Measurements from ENCODE around the gene DOCK8. TPM values are rescaled to one million over a fixed set of nuclear protein-coding genes. Genes with fewer than 3 reads are reported as not detected.

Gene DOCK8
- total RNA-seq, 1 experiment from 2014 or later: 1.4 TPM

DNA sequence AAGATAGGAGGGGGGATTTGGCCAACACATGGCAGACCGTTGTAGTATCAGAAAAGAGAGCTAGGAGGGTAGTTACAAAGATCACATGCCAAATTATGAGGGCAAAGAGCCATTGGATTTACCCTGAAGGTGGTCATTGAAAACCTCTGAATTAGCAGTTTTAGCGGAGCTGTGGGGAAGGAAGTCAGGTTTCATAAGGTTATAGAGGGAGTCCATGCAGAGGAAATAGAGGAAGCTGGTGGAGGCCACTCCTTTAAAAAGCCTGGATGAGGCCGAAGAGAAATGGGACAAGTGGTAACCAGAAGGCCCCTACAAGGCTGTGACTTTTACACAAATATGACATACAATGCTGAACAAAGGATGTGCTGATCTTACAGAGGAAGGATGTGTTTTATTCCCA is 13.2 kb downstream of the DOCK8 start:
- no peak for DNase-seq
- no peak overlapping the region for H3K4me3 Mint-ChIP-seq
- no peaks in the 10 kb centered on the region for H3K79me2 ChIP-seq (ENCODE audit: insufficient read depth, low read length)
- H3K9me3 Mint-ChIP-seq: peaks cover 0 to 3% of the 10 kb centered on the region in 2 experiments; a peak in 2 of 5 replicates
- TF ChIP-seq CTCF (conservative IDR thresholded peaks at IDR 0.05): no peak
- no peak overlapping the region for H3K23ac ChIP-seq (ENCODE audit: insufficient read length, low read depth, low read length)
- no peak overlapping the region for H2BK20ac ChIP-seq (ENCODE audit: low read depth, low read length, poor library complexity, severe bottlenecking)
- no CpG with 5 or more reads among the region's 3 CpGs for WGBS (ENCODE audit: extremely low coverage, insufficient read length, low lambda C conversion rate)
- no peak overlapping the region for H4K5ac ChIP-seq (ENCODE audit: insufficient read length, low read depth, low read length)
- no peaks in the 10 kb centered on the region for H3K27me3 ChIP-seq (ENCODE audit: insufficient read depth, low read length)
- H4K20me1 ChIP-seq (ENCODE audit: control insufficient read depth, insufficient read depth, insufficient read length): no peaks in the 10 kb centered on the region
- peaks cover 4% of the 10 kb centered on the region for H3K27me3 Mint-ChIP-seq (ENCODE audit: low read depth)
- no peaks in the 10 kb centered on the region for H3K79me1 ChIP-seq (ENCODE audit: insufficient read depth, low read depth, low read length, poor library complexity, severe bottlenecking)
- no peak overlapping the region for H4K8ac ChIP-seq (replicated peaks; ENCODE audit: insufficient read length, low read depth, low read length)
- no peak overlapping the region for H3K4me2 ChIP-seq (ENCODE audit: insufficient read depth, insufficient read length, low read length)
- H2BK5ac ChIP-seq (ENCODE audit: insufficient read length, low read length): no peak overlapping the region
- no peak overlapping the region for H3K14ac ChIP-seq (ENCODE audit: insufficient read depth, low read length)
- H2AK5ac ChIP-seq (ENCODE audit: insufficient read length, low read length): no peak overlapping the region
- H3T11ph ChIP-seq (ENCODE audit: low read length): no peak overlapping the region
- H3K18ac ChIP-seq (ENCODE audit: insufficient read length, low read depth, low read length): no peak overlapping the region
- H3K4me1 ChIP-seq (ENCODE audit: insufficient read depth, low read length): no peaks in the 10 kb centered on the region
- no peaks in the 10 kb centered on the region for H3K9me3 ChIP-seq (ENCODE audit: control insufficient read depth, low read depth, low read length)
- no peaks in the 10 kb centered on the region for H3K23me2 ChIP-seq (ENCODE audit: insufficient read length, low read depth, low read length, poor library complexity, severe bottlenecking)
- no peak overlapping the region for H2BK12ac ChIP-seq (ENCODE audit: insufficient read length, low read depth, low read length)
- H2AFZ ChIP-seq (ENCODE audit: low read length): no peak overlapping the region
- H3K27ac ChIP-seq (ENCODE audit: insufficient read length, low read depth, low read length): no peak overlapping the region
- no peak overlapping the region for H4K91ac ChIP-seq (ENCODE audit: insufficient read length, low read depth, low read length)
- no peaks in the 10 kb centered on the region for H3K36me3 Mint-ChIP-seq (ENCODE audit: insufficient read depth in 1 of 3, low read depth in 3 of 3)
- no peak overlapping the region for H3K4ac ChIP-seq (ENCODE audit: low read depth, low read length)
- H3K56ac ChIP-seq (ENCODE audit: insufficient read length, low read depth, low read length): no peak overlapping the region
- no peak overlapping the region; a peak in 1 of 7 replicates for H3K27ac Mint-ChIP-seq
- H3K9ac ChIP-seq (ENCODE audit: extremely low read depth, insufficient read length, low read length): no peak overlapping the region
- no peak overlapping the region for H2BK120ac ChIP-seq (ENCODE audit: low read depth, low read length, poor library complexity, severe bottlenecking)
- H3K4me1 Mint-ChIP-seq: peaks cover 4% of the 10 kb centered on the region in 2 experiments; a peak in 2 of 4 replicates
- H2BK15ac ChIP-seq (ENCODE audit: low read depth, low read length): no peak overlapping the region
